ENCODE measurements around the gene ATP8A2.
"Not testable (repeated sequence)": the region's sequence is repeated elsewhere in the genome, so short reads cannot be mapped to it uniquely, and the experiment has no call there.

ATP8A2 gene

DNA sequence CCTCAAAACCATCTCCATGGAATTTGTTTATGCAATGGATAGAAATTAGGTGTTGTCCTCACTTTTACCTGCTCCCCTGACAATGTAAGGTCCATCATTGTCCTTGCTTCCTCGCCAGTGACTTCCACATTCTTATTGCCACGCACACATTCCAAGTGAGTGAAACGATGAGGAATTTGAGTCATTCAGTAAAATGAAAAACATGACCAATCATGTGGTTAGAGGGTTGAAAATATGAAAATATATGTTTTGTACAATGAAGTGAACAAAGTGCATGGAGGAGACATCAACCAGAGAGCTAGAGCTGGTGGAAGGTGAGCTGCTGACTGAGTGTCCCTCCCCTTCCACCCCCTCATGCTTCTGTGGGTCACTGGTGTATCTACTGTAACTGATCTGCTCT lies 91.7 kb downstream of the ATP8A2 start:
- DNase-seq (ENCODE audit: low spot score), result no peak

DNA sequence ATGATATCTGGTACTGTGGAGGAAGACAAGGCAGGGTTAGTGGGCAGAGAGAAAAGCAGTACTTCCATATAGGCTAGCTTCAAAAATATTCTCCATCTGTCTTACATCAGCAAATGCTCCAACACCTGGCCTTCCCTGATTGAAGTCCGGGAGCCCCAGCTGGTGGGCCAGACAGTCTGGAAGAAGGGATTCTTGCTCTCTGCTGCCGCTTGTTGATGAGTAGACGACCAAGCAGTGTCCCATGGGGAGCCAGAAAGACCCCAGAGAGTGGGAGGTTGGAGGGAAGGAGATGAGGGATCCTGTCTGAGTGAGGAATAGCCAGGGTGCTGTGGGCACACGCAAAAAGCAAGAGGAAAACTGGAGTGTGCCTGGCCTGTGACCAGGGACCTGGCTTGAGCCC lies 95.1 kb downstream of the ATP8A2 start:
- no peak for DNase-seq (ENCODE audit: low spot score)

GRCh38 chr13:25468325-25469168 lies 96.8 kb downstream of the ATP8A2 start:
- peak; percentile 78 for DNase-seq (ENCODE audit: low spot score)

DNA sequence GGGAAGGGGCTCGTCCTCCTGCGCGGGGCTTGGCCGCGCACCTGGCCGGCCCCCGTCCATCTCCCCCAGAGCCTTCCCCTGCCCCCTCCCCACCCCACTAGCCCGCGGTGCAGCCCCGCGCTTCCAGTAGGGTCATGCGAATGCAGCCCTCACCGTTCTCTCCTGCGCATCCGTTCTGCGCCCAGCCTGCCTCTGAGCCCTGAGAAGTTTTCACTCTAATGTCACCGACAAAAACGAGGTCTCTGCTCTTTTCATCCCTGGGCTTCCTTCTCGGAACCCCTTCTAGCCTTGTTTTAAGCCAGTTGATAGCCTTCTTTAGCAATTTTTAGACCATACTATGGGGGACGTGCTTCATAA lies 97.4 kb downstream of the ATP8A2 start:
- DNase-seq (ENCODE audit: low spot score), result no peak

GRCh38 chr13:25473864-25474263 lies 102.1 kb downstream of the ATP8A2 start:
- DNase-seq (ENCODE audit: low spot score), result no peak

DNA sequence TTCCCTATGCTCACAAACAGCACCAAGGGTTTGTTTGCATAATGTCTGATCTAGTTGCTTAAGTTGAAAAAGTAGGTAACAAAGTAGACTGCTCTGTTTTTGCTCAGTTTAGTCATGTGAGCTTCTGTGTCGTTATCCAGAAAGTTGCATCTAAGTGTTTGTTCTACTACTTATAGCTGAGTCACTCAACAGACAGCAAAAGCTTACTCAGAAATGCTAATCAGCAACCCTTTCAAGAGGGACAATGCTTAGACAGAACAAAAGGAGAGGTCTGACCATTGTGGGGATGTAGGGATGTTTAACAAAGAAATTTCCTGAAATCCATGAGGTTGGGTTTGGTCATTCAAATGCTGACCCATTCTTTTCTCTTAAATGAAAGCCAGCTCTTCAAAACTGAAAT lies 106.4 kb downstream of the ATP8A2 start:
- DNase-seq (ENCODE audit: low spot score), result no peak

GRCh38 chr13:25489238-25489637 lies 117.5 kb downstream of the ATP8A2 start:
- DNase-seq (ENCODE audit: low spot score), result no peak

- no peak for DNase-seq (ENCODE audit: low spot score)
These were observed 118.5 kb downstream of the ATP8A2 start for GRCh38 chr13:25490236-25490635.

- no peak for DNase-seq (ENCODE audit: low spot score)
These were observed 122.3 kb downstream of the ATP8A2 start for GRCh38 chr13:25493931-25494640.

GRCh38 chr13:25494698-25495411 lies 123.1 kb downstream of the ATP8A2 start:
- DNase-seq (ENCODE audit: low spot score), result no peak

- no peak for DNase-seq (ENCODE audit: low spot score)
These were observed 129.5 kb downstream of the ATP8A2 start for GRCh38 chr13:25501231-25501630.

GRCh38 chr13:25502031-25502430 lies 130.3 kb downstream of the ATP8A2 start:
- DNase-seq (ENCODE audit: low spot score), result no peak

- no peak for DNase-seq (ENCODE audit: low spot score)
These were observed 130.8 kb downstream of the ATP8A2 start for GRCh38 chr13:25502551-25502950.

DNA sequence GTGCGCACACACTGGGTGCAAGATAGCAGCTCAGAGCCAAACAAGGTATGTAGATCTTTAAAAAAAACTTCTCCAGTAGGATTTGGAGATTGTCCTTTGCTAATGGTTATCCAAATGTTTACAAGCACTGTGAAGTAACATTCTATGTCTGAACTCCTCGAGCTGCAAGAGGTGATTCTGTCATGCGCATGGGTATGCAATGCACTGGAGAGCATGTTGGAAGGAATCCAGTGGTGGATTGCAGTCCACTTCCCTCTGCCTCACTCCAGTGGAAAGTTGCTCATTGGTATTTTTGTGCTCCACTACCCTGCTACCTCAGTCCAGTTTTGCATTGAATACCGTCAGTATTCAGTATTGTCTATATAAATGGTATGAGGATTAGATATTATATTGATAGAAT lies 132.1 kb downstream of the ATP8A2 start:
- no peak for DNase-seq (ENCODE audit: low spot score)

- DNase-seq (ENCODE audit: low spot score), result no peak
These were observed 136.1 kb downstream of the ATP8A2 start for GRCh38 chr13:25507841-25508240.

GRCh38 chr13:25513060-25513459 lies 141.3 kb downstream of the ATP8A2 start:
- DNase-seq (ENCODE audit: low spot score), result not testable (repeated sequence)

DNA sequence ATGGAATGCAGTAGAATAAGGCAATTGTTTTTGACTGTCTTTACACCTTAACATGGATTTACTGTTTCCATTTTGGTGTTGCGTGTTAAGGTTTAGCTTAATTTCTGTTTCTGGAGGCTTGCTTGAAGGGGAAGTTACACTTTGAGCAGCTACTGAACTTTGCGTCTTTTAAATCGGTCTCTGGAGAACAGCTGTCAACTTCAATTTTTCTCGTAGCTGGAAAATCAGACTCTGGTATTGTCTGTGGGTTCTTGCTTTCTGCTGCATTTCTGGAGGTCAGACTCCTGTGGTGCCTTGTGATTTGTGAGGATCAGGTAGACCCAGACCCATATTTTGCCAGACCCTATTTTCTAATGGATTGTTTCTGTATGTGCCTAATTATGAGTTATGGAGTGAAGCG lies 146.7 kb downstream of the ATP8A2 start:
- DNase-seq (ENCODE audit: low spot score), result no peak

DNA sequence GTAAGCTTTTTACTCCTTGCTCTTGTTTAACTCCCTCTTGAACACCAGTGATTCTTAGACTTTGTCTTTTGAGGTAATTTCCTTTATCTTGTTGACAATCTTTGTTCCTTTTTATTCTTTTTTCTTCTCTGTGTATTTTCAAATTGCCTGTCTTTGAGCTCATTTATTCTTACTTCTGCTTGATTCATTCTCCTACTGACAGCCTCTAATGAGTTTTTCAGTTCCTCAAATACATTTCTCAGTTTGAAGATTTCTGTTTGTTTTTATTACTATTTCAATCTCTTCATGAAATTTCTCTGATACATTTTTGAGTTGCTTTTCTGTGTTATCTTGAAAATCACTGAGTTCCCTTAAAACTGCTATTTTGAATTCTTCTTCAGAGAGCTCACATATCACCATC lies 154.1 kb downstream of the ATP8A2 start:
- no peak for DNase-seq (ENCODE audit: low spot score)

DNA sequence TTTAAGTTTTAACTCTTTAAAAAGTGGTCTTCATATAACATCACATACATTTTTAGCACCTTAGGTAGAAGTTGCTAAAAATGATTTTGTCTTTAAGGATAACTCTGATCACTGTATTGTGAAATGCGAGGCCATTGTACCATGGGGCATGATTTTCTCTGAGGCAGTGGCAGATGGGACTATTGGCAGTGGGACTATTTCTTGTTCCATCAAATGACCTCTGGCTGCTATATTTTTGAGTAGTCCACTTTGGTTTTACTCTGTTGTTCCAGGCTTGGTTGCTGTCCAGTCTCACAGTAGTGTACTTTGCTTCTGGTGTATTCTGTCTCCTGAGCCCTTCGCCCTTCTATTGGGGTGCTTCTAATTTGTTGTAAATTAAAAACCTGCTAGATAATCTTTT lies 156.5 kb downstream of the ATP8A2 start:
- no peak for DNase-seq (ENCODE audit: low spot score)

GRCh38 chr13:25529425-25529824 lies 157.7 kb downstream of the ATP8A2 start:
- no peak for DNase-seq (ENCODE audit: low spot score)

DNA sequence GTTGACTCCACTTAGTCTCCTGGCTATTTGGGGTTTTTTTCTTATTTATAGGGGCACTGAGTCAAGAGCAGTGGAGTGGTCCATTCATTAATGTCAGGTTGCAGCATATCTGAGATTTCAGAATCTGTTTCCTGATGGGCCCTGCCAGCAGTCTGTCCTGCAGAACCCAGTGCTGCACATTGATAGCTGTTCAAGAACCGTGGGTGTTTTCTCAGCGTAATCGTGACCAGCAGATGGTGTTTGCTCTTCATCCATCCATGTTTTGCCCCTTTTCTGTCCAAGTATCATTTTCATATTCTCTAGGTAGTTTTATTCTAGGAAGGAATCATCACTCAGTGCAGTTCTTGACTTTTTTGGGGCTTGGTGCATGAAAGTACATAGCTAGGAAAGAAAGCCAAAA lies 166.5 kb downstream of the ATP8A2 start:
- no peak for DNase-seq (ENCODE audit: low spot score)

DNA sequence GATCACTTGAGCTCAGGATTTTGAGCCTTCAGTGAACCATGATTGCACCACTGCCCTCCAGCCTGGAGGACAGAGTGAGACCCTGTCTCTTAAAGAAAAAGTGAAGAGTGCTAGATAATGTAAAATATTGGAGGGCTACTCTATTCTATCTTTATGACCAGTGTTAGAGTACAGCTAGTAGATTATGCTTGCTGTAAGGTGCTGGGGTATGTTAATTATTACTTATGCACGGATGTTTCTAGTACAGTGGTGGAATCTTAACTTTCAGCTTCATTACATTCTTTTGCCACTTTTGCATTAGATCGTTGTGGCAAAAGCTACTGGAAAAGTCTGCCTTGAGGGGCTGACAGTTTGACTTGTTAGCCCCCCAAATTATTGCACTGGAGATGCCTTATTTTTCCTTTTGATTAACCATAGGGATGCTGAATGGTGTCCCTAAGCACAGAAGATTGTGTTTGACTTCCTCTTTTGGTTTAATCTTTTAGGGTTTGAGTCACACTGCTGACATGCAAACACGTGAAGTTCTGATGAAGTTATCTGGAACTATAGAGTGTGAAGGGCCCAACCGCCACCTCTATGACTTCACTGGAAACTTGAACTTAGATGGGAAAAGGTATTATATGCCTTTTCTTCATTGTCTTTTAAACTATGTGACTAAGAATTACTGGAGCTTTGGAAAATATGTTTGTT lies 169.8 kb downstream of the ATP8A2 start:
- no peak for DNase-seq (ENCODE audit: low spot score)
